ENCODE results near the gene PRSS56. TPM values are rescaled to one million over a fixed set of nuclear protein-coding genes. Genes with fewer than 3 reads are reported as not detected.

The PRSS56 gene
- total RNA-seq, 1 donor from 2014 or later: 52.4 TPM

GRCh38 chr2:232543928-232544631 is 23.9 kb downstream of the PRSS56 start:
- H3K27me3 Mint-ChIP-seq (ENCODE audit: low read depth): no peaks in the 10 kb centered on the region
- H3K27ac Mint-ChIP-seq (ENCODE audit: unreplicated experiment): no peak overlapping the region
- no peak overlapping the region for H3K4me3 Mint-ChIP-seq
- no peak for DNase-seq (ENCODE audit: low read depth, low spot score)
- peaks cover 6% of the 10 kb centered on the region for H3K4me1 Mint-ChIP-seq
- H3K9me3 Mint-ChIP-seq: peaks cover 4% of the 10 kb centered on the region
- TF ChIP-seq CTCF (conservative IDR thresholded peaks at IDR 0.05): no peak
- peaks cover 28% of the 10 kb centered on the region for H3K36me3 Mint-ChIP-seq (ENCODE audit: low read depth)

GRCh38 chr2:232544674-232545073 is 24.5 kb downstream of the PRSS56 start:
- Mint-ChIP-seq H3K27me3 (ENCODE audit: low read depth) (no peaks in the 10 kb centered on the region), H3K4me1 (peaks cover 12% of the 10 kb centered on the region), H3K27ac (ENCODE audit: unreplicated experiment) (no peak overlapping the region), H3K36me3 (ENCODE audit: low read depth) (peaks cover 33% of the 10 kb centered on the region), H3K4me3 (no peak overlapping the region), H3K9me3 (peaks cover 4% of the 10 kb centered on the region)
- no peak for DNase-seq (ENCODE audit: low read depth, low spot score)
- TF ChIP-seq CTCF (conservative IDR thresholded peaks at IDR 0.05): no peak

GRCh38 chr2:232545511-232546375 is 25.6 kb downstream of the PRSS56 start:
- H3K27me3 Mint-ChIP-seq (ENCODE audit: low read depth): no peaks in the 10 kb centered on the region
- peaks cover 4% of the 10 kb centered on the region for H3K9me3 Mint-ChIP-seq
- peaks cover 37% of the 10 kb centered on the region for H3K36me3 Mint-ChIP-seq (ENCODE audit: low read depth)
- H3K27ac Mint-ChIP-seq (ENCODE audit: unreplicated experiment): peak overlapping the region; percentile 12
- peaks cover 18% of the 10 kb centered on the region for H3K4me1 Mint-ChIP-seq
- peak overlapping the region; percentile 57 for H3K4me3 Mint-ChIP-seq
- DNase-seq (ENCODE audit: low read depth, low spot score): no peak
- TF ChIP-seq CTCF (conservative IDR thresholded peaks at IDR 0.05): no peak

GRCh38 chr2:232547991-232548390 is 27.8 kb downstream of the PRSS56 start:
- H3K36me3 Mint-ChIP-seq (ENCODE audit: low read depth): peaks cover 43% of the 10 kb centered on the region
- H3K9me3 Mint-ChIP-seq: peaks cover 4% of the 10 kb centered on the region
- TF ChIP-seq CTCF (conservative IDR thresholded peaks at IDR 0.05): no peak
- H3K27me3 Mint-ChIP-seq (ENCODE audit: low read depth): no peaks in the 10 kb centered on the region
- peak overlapping the region; percentile 66 for H3K4me3 Mint-ChIP-seq
- H3K27ac Mint-ChIP-seq (ENCODE audit: unreplicated experiment): no peak overlapping the region
- peaks cover 33% of the 10 kb centered on the region for H3K4me1 Mint-ChIP-seq
- DNase-seq (ENCODE audit: low read depth, low spot score): no peak

GRCh38 chr2:232549655-232550353 is 29.6 kb downstream of the PRSS56 start:
- Mint-ChIP-seq H3K4me1 (peaks cover 43% of the 10 kb centered on the region), H3K36me3 (ENCODE audit: low read depth) (peaks cover 39% of the 10 kb centered on the region), H3K27ac (ENCODE audit: unreplicated experiment) (peak overlapping the region; percentile 98), H3K4me3 (peak overlapping the region; percentile 97), H3K27me3 (ENCODE audit: low read depth) (no peaks in the 10 kb centered on the region), H3K9me3 (peaks cover 4% of the 10 kb centered on the region)
- DNase-seq (ENCODE audit: low read depth, low spot score): no peak
- no peak for TF ChIP-seq CTCF (conservative IDR thresholded peaks at IDR 0.05)
